Measurements from ENCODE around the gene CDHR3. TPM values are rescaled to one million over a fixed set of nuclear protein-coding genes. Genes with fewer than 3 reads are reported as not detected.

The CDHR3 gene
- total and polyA plus RNA-seq, 2 of the 8 experiments (the other 6 are each of a cell fraction or from before 2014, with no cell fraction given): 6.4 to 6.8 TPM

GRCh38 chr7:105971845-105972244 lies 8.8 kb downstream of the CDHR3 start (continued):
- TF ChIP-seq CHD7 (IDR thresholded peaks at IDR 0.05; ENCODE audit: insufficient replicate concordance, low read length): no peak
